ENCODE measurements around the gene UQCRC1.

Gene UQCRC1

DNA sequence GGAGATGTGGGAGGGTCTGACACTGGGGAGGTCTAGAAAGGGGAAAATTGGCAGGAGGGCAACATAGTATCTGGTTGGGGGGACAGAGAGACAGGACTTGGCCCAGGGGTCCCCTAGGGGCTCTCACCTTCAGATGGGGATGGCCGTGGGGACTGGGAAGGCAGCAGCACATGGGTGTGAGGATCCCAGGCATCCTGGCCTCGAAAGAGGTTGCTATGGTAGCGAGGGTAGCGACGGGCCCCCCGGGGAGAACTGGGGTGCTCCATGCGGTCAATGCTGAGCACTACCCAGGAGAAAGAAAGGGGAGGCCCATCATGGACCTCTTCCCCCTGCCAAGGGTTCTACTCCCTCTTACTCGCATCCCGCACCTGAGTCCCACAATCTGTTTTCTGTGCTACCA, 38.3 kb upstream of the UQCRC1 start:
- Histone ChIP-seq H3K4me1 (ENCODE audit: control insufficient read depth, low read length) (no peaks in the 10 kb centered on the region), H3K9me2 (replicated peaks; ENCODE audit: control insufficient read depth, low read length) (no peaks in the 10 kb centered on the region), H3K27me3 (ENCODE audit: control insufficient read depth, low read length) (no peaks in the 10 kb centered on the region), H3F3A (ENCODE audit: control insufficient read depth, insufficient read depth) (no peaks in the 10 kb centered on the region), H4K20me1 (ENCODE audit: control insufficient read depth, insufficient read depth, low read depth, low read length) (no peaks in the 10 kb centered on the region), H3K4me3 (ENCODE audit: low read length) (no peak overlapping the region), H3K9me3 (ENCODE audit: control insufficient read depth, insufficient read depth, low read length) (no peaks in the 10 kb centered on the region), H3K4me2 (ENCODE audit: low read length) (no peak overlapping the region), H3K36me3 (ENCODE audit: control insufficient read depth, low read length) (no peaks in the 10 kb centered on the region), H3K27ac (ENCODE audit: low read depth, low read length) (no peak overlapping the region), H3K79me2 (ENCODE audit: control insufficient read depth, low read length) (no peaks in the 10 kb centered on the region)
- TF ChIP-seq, protein P1, sequence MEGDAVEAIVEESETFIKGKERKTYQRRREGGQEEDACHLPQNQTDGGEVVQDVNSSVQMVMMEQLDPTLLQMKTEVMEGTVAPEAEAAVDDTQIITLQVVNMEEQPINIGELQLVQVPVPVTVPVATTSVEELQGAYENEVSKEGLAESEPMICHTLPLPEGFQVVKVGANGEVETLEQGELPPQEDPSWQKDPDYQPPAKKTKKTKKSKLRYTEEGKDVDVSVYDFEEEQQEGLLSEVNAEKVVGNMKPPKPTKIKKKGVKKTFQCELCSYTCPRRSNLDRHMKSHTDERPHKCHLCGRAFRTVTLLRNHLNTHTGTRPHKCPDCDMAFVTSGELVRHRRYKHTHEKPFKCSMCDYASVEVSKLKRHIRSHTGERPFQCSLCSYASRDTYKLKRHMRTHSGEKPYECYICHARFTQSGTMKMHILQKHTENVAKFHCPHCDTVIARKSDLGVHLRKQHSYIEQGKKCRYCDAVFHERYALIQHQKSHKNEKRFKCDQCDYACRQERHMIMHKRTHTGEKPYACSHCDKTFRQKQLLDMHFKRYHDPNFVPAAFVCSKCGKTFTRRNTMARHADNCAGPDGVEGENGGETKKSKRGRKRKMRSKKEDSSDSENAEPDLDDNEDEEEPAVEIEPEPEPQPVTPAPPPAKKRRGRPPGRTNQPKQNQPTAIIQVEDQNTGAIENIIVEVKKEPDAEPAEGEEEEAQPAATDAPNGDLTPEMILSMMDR (IDR thresholded peaks at IDR 0.05; ENCODE audit: low read depth, low read length, poor library complexity, severe bottlenecking): no peak
- TF ChIP-seq EZH2phosphoT487 (IDR thresholded peaks at IDR 0.05; ENCODE audit: borderline replicate concordance, low read length): no peak

DNA sequence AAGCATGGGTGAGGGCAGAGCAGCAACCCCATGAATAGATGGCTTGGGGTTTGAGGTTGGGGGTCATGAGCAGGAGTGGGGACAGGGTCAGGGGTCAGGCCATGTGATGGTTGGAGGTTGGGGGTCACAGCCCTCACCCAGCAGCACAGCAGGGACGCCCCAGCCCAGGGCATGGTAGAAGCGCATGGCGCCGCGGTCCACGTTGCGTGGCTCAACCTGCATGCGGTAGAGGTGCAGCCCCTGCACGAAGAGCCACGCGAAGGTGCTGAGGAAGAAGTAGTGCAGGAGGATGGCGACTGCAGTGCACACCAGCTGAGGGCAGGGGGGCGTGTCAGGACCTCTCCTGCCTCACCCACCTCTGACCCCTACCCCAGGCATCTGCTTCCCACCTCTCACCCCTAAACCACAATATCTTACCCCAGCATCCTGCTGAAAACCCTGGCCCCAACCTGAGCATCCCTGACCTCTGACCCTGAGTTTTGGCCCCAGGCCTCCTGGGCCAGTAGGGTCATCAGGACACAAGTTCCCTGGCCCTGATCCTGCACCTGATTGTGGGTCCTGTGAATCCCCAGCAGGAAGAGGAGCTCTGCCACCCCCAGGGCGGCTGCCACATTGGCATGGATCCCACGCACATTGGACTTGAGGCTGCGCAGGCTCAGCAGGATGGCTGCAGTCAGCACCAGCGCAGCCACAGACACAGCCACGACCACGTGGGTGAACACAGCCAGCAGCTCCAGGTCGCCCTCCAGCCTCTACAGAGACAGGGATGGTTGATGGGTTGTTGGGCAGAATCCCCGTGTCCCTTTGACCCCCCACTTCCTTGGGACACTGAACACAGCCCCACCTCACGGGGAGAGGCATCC, 35.7 kb upstream of the UQCRC1 start:
- Histone ChIP-seq H3K27ac (ENCODE audit: low read depth, low read length) (no peak overlapping the region), H3K4me2 (ENCODE audit: low read length) (no peak overlapping the region), H3K4me3 (ENCODE audit: low read length) (no peak overlapping the region), H3K9me2 (replicated peaks; ENCODE audit: control insufficient read depth, low read length) (no peaks in the 10 kb centered on the region), H3F3A (ENCODE audit: control insufficient read depth, insufficient read depth) (no peaks in the 10 kb centered on the region), H4K20me1 (ENCODE audit: control insufficient read depth, insufficient read depth, low read depth, low read length) (no peaks in the 10 kb centered on the region), H3K36me3 (ENCODE audit: control insufficient read depth, low read length) (no peaks in the 10 kb centered on the region), H3K27me3 (ENCODE audit: control insufficient read depth, low read length) (no peaks in the 10 kb centered on the region), H3K4me1 (ENCODE audit: control insufficient read depth, low read length) (no peaks in the 10 kb centered on the region), H3K9me3 (ENCODE audit: control insufficient read depth, insufficient read depth, low read length) (no peaks in the 10 kb centered on the region), H3K79me2 (ENCODE audit: control insufficient read depth, low read length) (no peaks in the 10 kb centered on the region)
- TF ChIP-seq EZH2phosphoT487 (IDR thresholded peaks at IDR 0.05; ENCODE audit: borderline replicate concordance, low read length): no peak
- TF ChIP-seq, protein P1 (IDR thresholded peaks at IDR 0.05; ENCODE audit: low read depth, low read length, poor library complexity, severe bottlenecking): no peak

DNA sequence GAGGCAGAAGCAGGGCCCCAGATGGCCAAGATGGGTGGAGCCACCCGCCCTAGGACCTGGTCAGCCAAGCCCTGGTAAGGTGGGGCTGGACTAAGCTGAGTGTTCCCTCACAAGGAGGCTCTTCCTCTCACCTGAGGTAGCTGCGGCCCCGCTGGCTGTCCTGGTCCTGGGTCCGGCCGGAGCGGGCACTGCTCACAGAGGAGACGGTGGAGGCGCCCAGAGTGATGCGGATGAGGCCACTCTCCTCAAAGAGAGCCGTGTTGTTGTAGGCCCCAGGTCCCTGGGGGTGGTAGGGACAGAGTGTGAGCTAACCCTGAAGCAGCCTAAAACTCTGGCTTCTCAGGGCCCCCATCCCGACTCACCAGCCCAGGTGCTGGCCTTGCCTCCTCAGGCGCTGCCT, 33.2 kb upstream of the UQCRC1 start:
- no peaks in the 10 kb centered on the region for H3K4me1 ChIP-seq (ENCODE audit: control insufficient read depth, low read length)
- H3K4me3 ChIP-seq (ENCODE audit: low read length): no peak overlapping the region
- no peak for TF ChIP-seq EZH2phosphoT487 (IDR thresholded peaks at IDR 0.05; ENCODE audit: borderline replicate concordance, low read length)
- TF ChIP-seq, protein P1 (IDR thresholded peaks at IDR 0.05; ENCODE audit: low read depth, low read length, poor library complexity, severe bottlenecking): no peak
- H3K4me2 ChIP-seq (ENCODE audit: low read length): no peak overlapping the region
- no peaks in the 10 kb centered on the region for H3K79me2 ChIP-seq (ENCODE audit: control insufficient read depth, low read length)
- no peaks in the 10 kb centered on the region for H3K27me3 ChIP-seq (ENCODE audit: control insufficient read depth, low read length)
- H3K9me3 ChIP-seq (ENCODE audit: control insufficient read depth, insufficient read depth, low read length): no peaks in the 10 kb centered on the region
- no peaks in the 10 kb centered on the region for H3F3A ChIP-seq (ENCODE audit: control insufficient read depth, insufficient read depth)
- H3K36me3 ChIP-seq (ENCODE audit: control insufficient read depth, low read length): no peaks in the 10 kb centered on the region
- H4K20me1 ChIP-seq (ENCODE audit: control insufficient read depth, insufficient read depth, low read depth, low read length): no peaks in the 10 kb centered on the region
- H3K9me2 ChIP-seq (replicated peaks; ENCODE audit: control insufficient read depth, low read length): no peaks in the 10 kb centered on the region
- H3K27ac ChIP-seq (ENCODE audit: low read depth, low read length): no peak overlapping the region
